Measurements from ENCODE around the gene CALD1.
A peak's percentile ranks its signal among the peaks of the same experiment; 100 is the strongest.

Gene CALD1, protein sequence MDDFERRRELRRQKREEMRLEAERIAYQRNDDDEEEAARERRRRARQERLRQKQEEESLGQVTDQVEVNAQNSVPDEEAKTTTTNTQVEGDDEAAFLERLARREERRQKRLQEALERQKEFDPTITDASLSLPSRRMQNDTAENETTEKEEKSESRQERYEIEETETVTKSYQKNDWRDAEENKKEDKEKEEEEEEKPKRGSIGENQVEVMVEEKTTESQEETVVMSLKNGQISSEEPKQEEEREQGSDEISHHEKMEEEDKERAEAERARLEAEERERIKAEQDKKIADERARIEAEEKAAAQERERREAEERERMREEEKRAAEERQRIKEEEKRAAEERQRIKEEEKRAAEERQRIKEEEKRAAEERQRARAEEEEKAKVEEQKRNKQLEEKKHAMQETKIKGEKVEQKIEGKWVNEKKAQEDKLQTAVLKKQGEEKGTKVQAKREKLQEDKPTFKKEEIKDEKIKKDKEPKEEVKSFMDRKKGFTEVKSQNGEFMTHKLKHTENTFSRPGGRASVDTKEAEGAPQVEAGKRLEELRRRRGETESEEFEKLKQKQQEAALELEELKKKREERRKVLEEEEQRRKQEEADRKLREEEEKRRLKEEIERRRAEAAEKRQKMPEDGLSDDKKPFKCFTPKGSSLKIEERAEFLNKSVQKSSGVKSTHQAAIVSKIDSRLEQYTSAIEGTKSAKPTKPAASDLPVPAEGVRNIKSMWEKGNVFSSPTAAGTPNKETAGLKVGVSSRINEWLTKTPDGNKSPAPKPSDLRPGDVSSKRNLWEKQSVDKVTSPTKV

GRCh38 chr7:134778941-134779740 is at the start of gene CALD1:
Gene CALD1 (plus strand): TSS chr7:134779634. CDS start chr7:134867734, 88,100 bp downstream.
- DNase-seq (ENCODE audit: low read depth) = peak; percentile 100

- peak; percentile 68 for DNase-seq (ENCODE audit: low read depth)
These were observed 49.5 kb upstream of the CALD1 start for GRCh38 chr7:134729895-134730294.

- DNase-seq (ENCODE audit: low read depth) = peak; percentile 94
These were observed 49.0 kb upstream of the CALD1 start for GRCh38 chr7:134730411-134730829.

DNA sequence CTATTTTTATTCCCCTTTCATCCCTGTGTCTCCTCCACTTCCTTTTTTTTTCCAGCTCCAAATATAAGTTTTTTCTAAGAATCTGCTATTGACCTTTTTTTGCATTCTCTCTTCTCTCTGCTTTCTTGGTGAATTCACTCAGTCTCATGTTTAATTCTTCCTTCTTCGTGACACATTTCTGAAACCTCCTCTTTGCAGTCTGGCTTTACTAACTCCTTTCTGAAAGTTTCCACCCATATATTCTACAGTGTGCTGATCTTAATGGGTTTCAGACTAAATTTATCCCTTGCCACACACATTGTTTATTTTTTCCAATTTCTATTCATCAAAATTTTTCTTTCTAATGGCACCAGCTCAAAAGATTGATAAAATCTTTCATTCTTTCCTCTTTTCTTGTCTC is 47.8 kb upstream of the CALD1 start:
- peak; percentile 49 for DNase-seq (ENCODE audit: low read depth)

- DNase-seq (ENCODE audit: low read depth) = no peak
These were observed 46.7 kb upstream of the CALD1 start for GRCh38 chr7:134732728-134733127.

DNA sequence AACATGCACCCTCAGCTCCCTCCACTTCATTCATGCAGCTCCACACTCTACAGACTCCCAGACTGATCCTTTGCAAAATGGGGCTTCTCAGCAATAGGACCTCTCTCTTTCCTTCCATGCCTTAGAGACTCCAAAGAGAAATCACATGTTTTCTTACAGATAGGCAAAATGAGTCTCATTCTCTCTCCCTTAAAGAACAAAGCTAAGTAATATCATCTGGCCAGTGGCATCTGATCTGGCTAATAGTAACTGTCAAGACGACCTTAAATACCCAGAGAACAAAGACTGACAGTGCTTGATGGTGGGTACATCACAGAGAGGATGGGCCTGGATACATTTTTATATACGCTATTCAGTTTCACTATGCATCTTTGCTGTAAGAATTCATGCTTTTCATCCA is 43.1 kb upstream of the CALD1 start:
- DNase-seq (ENCODE audit: low read depth) = no peak

DNA sequence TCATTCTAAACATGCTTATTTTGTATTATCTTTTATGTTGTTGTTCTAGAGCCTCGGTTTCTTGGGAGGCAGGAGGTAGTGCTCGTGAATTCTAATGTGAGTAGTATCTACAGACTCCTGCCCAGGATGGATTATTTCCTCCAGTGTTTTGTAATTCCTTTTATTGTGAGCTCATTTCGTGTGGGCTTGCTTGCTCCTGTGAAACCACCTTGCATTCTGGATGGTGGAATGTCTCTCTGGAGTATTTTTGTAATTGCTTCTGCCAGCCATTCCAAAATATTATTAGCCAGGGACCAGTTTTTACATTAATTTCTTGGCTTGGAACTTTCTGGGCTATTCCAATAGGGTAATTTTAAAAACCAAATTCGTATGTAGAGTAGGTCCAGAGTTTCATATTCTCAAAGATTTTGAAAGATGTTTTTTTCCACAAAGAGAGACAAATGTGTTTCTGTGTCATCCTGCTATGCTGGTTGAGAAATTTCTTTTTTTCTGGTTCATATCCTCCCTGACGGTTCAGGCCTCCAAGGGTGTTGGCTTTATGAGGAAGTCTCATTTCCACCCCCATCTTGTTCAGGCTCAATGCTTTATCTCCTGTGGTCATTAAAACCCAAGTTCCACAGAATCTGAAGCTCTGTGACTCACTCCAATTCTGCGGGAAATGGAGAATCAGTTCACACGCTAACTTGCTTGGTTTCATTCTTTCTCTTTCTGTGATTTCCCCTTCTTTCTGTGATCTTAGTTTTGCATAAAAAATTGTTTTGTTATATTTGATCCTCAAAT is 41.7 kb upstream of the CALD1 start:
- DNase-seq (ENCODE audit: low read depth) = peak; percentile 99

GRCh38 chr7:134739362-134739761 is 40.1 kb upstream of the CALD1 start:
- DNase-seq (ENCODE audit: low read depth) = no peak

DNA sequence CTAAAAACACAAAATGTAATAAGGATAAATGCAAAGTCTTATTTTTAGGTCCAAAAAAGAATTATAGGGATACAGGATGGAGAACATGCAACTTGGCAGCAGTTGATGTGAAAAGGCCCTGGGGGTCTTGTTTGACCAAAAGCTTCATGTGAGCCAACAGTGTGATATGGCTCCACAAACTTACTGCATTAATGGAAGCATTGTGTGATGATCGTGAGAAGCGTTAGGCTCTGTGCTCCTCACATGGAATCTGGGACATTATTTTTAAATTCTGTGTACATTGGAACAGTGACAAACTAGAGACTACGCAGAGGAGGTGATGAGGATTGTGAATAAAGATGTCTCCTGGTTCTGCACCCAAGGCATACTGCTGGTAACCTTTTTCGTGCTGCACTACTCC is 39.1 kb upstream of the CALD1 start:
- peak; percentile 50 for DNase-seq (ENCODE audit: low read depth)

- peak; percentile 99 for DNase-seq (ENCODE audit: low read depth)
These were observed 37.4 kb upstream of the CALD1 start for GRCh38 chr7:134741907-134742635.

DNA sequence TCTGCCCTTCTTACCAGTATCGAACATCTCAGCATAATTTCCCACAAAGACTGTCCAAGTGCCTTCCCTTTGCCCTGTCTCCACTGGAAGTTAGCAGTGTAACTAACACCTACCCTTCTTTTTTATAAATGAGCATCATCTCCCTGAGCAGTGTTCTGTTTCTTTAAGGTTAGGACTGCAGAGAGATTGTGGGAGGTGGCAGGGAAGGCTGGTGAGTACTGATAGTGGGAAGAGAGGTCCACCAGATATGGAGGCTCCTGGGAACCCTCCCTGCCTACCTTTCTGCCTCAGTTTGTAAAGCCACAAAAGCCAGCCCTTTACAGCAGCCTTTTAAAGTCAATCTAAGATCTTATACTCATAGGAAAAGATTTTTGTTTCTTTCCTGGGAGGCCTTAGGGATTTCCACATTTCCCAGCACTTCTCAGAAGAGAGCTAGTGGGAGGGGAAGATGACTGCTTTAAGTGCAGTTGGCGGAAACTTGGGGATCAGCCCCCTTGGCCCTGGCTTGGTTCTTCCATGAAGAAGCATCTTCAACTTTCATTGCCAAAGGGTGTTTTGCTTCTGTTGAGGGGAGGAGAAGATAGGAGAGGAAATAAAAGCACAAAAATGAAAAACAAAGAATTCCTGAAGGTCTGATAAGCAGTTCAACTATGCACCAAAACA is 36.6 kb upstream of the CALD1 start:
- peak; percentile 98 for DNase-seq (ENCODE audit: low read depth)

- DNase-seq (ENCODE audit: low read depth) = no peak
These were observed 34.9 kb upstream of the CALD1 start for GRCh38 chr7:134744569-134744968.

- no peak for DNase-seq (ENCODE audit: low read depth)
These were observed 32.1 kb upstream of the CALD1 start for GRCh38 chr7:134747326-134747725.

- peak; percentile 63 for DNase-seq (ENCODE audit: low read depth)
These were observed 29.1 kb upstream of the CALD1 start for GRCh38 chr7:134750083-134751062.

GRCh38 chr7:134752006-134752760 is 27.3 kb upstream of the CALD1 start:
- peak; percentile 82 for DNase-seq (ENCODE audit: low read depth)

DNA sequence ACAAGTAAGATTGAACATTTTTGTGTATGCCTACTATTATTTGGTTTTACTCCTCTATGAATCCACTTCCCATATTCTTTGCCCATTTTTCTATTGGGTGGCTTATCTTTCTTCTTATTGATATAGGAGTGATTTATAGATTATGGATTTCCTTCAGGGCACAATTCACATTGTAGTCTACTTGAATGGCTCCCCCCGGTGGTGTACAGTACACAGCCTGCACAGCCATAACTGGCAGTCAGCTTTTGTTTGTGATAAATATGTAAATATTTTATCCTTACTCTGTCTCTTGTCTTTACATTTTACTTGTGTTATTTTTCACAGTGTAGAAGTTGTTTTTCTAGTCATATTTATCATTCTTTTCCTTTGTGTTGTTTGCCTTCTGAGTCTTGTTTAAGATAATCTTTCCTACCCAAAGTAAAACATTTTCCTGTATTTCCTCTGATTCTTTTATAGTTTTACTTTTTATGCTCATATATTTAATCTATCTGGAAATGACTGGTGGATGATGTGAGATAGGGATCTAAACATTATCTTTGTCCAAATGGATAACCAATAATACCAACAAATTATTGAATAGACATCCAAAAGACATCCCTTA is 23.9 kb upstream of the CALD1 start:
- peak; percentile 62 for DNase-seq (ENCODE audit: low read depth)

DNA sequence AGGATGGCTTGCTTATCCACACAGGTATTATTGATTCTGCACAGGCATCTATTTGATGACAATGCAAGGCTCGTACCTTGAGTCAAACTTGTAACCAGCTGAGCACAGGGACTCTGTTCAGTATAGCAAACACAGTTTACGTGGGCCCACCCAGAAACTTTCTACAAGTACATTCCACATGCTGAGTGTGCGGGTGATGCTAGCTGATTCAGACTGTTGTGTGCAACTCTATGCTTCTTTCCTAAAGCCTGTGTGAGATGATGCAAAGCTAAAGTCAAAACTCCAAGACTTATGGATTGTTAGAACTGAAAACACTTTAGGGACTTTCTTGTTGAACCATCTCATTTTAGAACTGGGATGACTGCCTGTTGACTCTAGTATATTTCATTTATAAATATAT is 21.5 kb upstream of the CALD1 start:
- peak; percentile 58 for DNase-seq (ENCODE audit: low read depth)

GRCh38 chr7:134758981-134759380 is 20.5 kb upstream of the CALD1 start:
- peak; percentile 60 for DNase-seq (ENCODE audit: low read depth)

Data from EH (cell line).